ENCODE results near the gene ZFYVE16.
"Not testable (repeated sequence)": the region's sequence is repeated elsewhere in the genome, so short reads cannot be mapped to it uniquely, and the experiment has no call there.

Gene ZFYVE16

DNA sequence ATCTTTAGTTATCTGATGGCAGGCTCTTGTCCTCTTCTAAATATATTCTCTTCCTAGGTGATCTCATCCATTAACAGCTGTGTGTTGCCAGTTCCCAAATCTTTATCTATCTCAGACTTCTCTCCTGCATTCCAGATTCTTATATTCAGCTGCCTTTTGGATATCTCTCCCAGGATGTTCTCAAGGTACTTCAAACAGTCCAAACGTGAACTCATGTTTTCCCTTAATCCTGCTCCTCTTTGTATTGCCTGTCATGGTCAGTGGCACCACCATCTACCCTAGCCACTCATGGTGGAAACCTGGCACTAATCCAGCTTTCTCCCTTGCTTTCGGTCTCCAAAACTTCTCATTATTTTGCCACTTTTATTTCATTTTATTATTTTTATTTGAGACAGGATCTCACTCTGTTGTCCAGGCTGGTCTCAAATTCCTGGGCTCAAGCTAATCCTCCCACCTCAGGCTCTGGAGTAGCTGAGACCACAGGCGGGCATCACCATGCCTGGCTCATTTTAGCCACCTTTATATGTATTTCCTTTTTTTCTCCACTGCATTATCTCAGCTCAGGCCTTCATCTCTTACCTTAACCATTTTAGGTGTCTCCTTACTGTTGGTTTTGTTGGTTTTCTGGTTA is 3.8 kb downstream of the ZFYVE16 start:
- DNase-seq, result no peak

DNA sequence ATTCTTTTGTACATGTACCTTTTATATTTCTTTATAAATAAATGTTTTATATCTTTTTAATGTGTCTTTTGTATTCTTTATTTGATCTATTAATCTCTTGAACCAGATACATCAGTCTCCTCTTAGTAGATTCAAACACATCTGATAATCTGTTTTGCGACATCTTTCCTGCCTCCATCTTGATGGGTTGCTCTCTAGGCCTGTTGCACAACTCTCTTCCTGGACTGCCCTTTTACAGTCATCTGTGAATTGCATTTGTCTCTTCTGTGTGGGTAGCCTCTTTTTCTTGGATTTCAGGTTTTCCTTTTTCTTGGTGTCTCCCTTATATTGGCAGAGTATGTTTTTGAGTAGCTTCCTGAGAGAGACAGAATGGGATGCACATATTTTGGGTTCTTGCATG is 6.2 kb downstream of the ZFYVE16 start:
- DNase-seq, result no peak

- no peak for DNase-seq
These were observed 10.1 kb downstream of the ZFYVE16 start for GRCh38 chr5:80417973-80418372.

- DNase-seq, result not testable (repeated sequence)
These were observed 16.5 kb downstream of the ZFYVE16 start for GRCh38 chr5:80424365-80424764.

GRCh38 chr5:80435476-80435875 is 27.6 kb downstream of the ZFYVE16 start:
- DNase-seq, result no peak

DNA sequence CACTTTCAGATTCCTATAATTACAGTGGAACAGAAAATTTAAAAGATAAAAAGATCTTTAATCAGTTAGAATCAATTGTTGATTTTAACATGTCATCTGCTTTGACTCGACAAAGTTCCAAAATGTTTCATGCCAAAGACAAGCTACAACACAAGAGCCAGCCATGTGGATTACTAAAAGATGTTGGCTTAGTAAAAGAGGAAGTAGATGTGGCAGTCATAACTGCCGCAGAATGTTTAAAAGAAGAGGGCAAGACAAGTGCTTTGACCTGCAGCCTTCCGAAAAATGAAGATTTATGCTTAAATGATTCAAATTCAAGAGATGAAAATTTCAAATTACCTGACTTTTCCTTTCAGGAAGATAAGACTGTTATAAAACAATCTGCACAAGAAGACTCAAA is 29.5 kb downstream of the ZFYVE16 start:
- no peak for DNase-seq

- DNase-seq, result no peak
These were observed 30.9 kb downstream of the ZFYVE16 start for GRCh38 chr5:80438739-80439138.

DNA sequence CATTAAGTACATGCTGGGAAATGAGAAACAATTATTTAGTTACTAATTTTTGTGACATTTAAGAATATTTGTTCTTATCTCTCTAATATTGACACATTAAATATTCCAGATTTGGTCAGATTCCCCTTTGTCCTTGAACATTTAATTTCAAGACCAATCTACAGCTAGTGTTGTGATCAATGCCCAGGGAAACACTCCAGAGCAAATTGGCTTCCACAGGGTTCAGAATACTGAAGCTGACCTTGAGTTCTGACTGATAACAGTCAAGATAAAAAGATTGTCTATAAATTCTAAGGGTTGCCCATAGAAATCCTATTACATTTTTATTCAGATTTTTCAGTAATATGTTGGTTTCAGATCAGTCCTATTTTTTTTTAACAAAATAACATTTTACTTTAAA is 31.3 kb downstream of the ZFYVE16 start:
- DNase-seq, result no peak

DNA sequence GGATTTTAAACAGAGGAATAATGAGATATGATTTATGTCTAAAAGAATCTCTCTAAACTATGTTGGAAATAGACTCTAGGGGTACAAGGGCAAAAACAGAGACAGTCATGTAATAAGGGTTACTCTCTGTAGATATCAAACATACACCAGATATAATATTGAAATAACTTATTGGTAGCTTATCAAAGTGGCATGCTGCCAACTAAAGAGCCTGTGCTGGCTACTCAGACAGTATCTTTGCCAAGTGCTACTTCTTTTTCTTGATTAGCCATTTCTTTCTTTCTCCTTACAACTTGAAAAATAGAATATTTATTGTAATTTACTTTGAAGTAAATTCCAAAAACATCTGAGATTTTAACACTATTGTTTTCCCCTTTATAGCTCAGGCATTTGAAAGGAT is 34.9 kb downstream of the ZFYVE16 start:
- DNase-seq, result no peak

DNA sequence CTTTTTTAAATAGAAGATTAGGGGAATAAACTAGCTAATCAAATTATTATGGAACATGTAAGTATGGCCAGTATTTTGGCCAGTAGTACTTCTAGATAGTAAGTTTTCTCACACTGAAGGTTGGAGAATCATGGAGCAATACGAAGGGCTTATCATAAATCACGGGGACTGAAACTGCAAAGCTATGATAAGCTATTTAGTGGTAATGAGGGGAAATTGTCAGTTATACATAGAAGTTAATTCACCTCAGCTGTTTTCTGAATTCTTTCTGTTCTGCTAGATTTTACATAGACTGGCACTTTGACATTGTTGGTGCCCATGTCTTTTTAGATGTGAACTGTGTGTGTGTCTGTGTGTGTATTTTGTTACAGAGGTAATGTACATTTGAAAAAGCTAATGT is 45.5 kb downstream of the ZFYVE16 start:
- DNase-seq, result no peak

GRCh38 chr5:80463269-80463668 is 55.4 kb downstream of the ZFYVE16 start:
- no peak for DNase-seq

- no peak for DNase-seq
These were observed 59.0 kb downstream of the ZFYVE16 start for GRCh38 chr5:80466669-80467485.

GRCh38 chr5:80468131-80468530 is 60.3 kb downstream of the ZFYVE16 start:
- no peak for DNase-seq

DNA sequence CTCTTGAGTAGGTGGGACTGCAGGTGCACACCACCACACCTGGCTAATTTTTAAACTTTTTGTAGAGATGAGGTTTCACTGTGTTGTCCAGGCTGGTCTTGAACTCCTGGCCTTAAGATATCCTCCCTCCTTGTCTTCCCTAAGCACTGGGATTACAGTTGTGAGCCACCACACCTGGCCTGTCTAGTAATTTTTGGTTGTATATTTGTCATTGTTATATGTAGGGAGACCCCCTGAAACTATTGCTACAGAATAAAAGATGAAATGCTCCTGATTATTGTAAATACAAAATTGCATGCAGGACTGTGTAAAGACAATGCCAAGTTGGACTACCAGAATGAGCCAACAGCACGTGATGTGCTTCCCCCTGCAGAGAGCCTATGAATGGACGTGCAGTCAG is 62.8 kb downstream of the ZFYVE16 start:
- DNase-seq, result not testable (repeated sequence)

- DNase-seq, result no peak
These were observed 67.1 kb downstream of the ZFYVE16 start for GRCh38 chr5:80474929-80475328.

- DNase-seq, result no peak
These were observed 71.8 kb downstream of the ZFYVE16 start for GRCh38 chr5:80479713-80480112.

DNA sequence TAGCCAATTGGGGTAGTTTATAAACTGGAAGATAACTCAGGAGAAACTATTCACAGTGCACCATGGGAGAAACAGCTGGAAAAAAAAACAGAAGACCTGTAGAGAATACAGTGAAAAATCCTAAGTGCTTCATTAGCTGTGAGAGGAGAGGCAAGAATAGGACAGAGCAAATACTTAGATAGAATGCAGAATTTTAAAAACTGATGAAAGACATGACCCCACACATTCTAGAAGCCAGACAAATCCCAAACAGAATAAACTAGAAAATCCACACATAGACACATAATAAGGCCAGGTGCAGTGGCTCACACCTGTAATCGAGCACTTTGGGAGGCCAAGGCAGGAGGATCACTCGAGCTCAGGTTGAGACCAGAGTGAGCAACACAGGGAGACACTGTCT is 72.5 kb downstream of the ZFYVE16 start:
- no peak for DNase-seq

DNA sequence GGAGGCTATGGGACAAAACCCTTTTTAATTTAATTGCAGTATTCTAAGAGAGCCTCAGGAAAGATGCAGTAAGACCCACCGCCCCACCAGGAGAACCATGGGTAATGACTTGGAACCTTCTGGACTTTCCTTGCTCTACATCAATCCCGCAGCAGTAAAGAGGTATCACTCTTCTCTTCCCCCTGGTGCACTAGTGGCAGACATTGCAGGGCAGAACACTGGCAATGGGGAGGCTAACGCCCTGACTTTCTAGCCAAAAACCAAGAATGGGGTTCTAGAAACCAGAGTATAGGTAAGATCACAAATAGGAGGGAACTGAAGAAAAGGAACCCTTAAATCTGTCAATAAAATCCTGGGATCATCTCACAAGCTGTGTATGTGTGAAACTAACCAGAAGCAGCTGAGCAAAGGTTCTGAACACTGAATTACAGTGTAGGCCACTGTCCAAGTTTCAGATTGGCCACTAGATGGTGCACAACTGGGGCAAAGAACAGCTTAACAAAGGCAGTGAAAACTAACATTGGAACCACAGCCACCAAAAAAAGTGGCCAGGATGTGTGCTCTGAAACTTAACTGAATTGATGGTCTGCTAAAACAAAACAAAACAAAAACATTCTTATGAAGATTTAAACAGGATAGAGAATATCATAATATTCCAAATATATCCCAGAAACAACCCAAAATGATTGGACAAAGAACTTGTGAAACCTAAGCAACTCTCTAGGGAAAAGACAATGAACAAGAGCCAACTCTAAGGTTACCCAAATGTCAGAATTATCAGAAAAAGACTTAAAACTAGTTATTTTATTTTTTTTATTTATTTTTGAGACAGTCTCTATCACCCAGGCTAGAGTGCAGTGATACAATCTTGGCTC is 73.4 kb downstream of the ZFYVE16 start:
- peak; percentile 14 to 49 for DNase-seq

DNA sequence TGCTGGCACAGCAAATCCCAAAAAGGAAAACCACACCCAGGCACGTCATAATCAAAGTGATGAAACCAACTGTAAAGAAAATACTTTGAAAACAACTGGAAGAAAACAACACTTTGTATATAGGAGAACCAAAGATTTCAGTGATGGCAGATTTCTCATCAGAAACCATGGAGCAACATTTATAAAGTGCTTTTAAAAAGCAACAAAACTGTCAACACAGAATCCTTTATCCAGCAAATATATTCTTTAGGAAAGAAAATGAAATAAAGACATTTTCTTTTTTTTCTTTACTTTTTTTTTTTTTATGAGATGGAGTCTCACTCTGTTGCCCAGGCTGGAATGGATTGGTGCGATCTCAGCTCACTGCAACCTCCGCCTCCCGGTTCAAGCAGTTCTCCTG is 74.7 kb downstream of the ZFYVE16 start:
- DNase-seq, result no peak

- DNase-seq, result no peak
These were observed 75.9 kb downstream of the ZFYVE16 start for GRCh38 chr5:80483636-80484232.

DNA sequence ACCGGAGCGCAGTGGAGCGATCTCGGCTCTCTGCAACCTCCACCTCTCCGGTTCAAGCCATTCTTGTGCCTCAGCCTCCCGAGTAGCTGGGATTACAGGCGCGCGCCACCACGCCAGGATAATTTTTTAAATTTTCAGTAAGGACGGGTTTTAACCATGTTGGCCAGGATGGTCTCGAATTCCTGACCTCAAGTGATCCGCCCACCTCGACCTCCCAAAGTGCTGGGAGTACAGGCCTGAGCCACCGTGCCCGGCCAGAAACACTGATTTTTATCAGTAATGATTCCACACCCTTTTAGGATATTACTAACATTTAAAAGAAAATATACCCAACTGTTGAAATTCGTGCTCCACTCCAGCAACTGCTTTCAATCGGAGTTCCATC is 79.6 kb downstream of the ZFYVE16 start:
- no peak for DNase-seq

GRCh38 chr5:80487829-80488721 is 80.2 kb downstream of the ZFYVE16 start, which contains the start of gene FAM151B:
Gene FAM151B, plus strand, starts transcription at chr5:80488100. Its CDS starts 24 bp downstream, at chr5:80488124.
- peak; percentile 77 to 82 for DNase-seq
